GM12801 (cell line): ENCODE results near the gene CRYBG1.

Experiments used
- TF ChIP-seq, protein P1 (sequence below): IDR thresholded peaks from one replicate; pipeline ENCODE4 v1.5.1; 2011; ENCODE audit warnings: control low read depth; ENCODE audit not compliant: insufficient read length; ENCODE audit errors: extremely low read depth

CRYBG1 gene

DNA sequence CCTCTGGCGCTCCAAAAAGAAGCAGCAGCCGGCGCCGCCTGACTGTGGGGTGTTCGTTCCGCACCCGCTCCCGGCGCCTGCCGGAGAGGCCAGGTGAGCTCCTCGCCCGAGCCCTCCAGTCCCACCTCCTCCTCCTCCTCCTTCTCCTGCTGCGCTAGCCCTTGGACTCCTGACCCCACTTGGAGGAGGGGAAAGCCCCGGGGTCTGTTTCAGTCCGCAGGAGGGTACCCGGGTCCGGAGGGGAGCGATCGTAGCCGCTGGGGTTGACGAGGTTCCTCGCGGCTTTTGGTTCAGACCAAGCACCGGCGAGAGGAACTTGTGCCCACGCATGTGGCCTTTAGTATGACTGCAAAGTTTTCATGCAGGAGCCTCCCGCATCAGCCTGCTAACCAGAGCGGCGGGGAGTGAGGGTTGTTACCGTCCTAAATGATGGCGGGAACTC lies 493 bp downstream of the CRYBG1 start:
- TF ChIP-seq, protein P1, sequence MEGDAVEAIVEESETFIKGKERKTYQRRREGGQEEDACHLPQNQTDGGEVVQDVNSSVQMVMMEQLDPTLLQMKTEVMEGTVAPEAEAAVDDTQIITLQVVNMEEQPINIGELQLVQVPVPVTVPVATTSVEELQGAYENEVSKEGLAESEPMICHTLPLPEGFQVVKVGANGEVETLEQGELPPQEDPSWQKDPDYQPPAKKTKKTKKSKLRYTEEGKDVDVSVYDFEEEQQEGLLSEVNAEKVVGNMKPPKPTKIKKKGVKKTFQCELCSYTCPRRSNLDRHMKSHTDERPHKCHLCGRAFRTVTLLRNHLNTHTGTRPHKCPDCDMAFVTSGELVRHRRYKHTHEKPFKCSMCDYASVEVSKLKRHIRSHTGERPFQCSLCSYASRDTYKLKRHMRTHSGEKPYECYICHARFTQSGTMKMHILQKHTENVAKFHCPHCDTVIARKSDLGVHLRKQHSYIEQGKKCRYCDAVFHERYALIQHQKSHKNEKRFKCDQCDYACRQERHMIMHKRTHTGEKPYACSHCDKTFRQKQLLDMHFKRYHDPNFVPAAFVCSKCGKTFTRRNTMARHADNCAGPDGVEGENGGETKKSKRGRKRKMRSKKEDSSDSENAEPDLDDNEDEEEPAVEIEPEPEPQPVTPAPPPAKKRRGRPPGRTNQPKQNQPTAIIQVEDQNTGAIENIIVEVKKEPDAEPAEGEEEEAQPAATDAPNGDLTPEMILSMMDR, result no peak

DNA sequence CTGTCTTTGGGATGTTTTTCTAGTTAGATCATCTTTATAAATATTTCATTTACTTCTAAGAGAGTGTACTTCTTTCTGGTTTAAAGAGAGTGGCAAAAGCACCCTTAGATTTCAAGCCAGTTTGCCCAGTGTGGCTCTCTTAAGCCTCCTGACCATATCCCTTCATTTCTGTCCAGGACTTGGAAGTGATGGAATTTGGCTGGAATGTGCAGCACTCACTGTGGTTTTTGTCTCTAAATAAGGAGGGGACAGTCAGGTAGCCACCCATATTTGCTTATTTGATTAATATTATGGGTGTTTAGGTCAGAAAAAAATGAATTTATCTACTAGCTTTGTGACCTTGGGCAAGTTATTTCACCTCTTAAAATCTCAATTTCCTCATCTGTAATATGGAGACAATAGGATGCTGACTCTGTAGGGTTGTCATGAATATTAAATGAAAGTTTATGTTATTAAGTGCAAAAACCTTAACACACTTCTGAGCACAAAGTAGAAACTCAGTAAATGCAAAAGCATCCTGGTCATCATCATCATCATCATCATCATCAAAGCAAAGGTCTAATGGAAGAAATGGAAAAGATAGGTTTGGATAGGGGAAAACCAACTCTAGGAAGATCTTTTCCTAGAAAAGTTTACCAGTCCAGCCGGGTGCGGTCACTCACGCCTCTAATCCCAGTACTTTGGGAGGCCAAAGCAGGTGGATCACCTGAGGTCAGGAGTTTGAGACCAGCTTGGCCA lies 3.1 kb downstream of the CRYBG1 start:
- TF ChIP-seq, protein P1, result no peak

DNA sequence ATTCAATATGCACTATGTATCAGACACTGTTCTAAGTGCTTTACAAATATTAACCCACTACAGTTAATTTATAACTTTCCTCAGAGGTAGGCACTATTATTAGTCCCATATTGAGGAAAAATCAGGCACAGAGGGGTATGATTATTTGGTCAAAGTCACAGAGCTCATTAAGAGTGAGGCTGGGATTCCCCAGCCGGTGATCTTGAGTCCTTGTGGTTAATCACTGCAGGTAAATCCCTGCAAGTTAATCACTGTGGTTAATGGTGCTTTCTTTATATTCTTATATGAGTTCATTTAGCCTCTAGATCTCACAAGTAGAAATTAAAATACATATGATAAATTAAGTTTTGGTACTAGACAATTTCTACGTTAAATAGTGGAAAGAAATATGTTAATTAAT lies 9.2 kb downstream of the CRYBG1 start:
- TF ChIP-seq, protein P1, result no peak

DNA sequence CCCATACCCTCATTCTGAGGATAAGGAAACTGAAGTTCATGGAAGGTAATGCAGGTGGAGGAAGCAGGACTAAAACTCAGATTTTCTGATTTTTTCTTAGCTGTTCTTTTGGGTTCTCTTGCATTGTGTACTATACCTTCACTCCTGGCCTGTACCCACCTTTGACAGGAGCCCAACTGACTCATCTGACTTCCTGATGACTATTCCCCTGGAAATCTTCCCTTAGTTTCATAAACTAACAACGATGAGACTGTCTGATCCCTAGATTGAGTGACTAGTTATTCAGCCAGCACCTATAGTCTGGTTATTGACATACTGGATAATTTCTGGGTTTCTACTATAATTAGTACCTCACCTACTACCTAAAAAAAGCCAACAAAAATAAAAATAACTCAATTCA lies 10.1 kb downstream of the CRYBG1 start:
- TF ChIP-seq, protein P1, result no peak

DNA sequence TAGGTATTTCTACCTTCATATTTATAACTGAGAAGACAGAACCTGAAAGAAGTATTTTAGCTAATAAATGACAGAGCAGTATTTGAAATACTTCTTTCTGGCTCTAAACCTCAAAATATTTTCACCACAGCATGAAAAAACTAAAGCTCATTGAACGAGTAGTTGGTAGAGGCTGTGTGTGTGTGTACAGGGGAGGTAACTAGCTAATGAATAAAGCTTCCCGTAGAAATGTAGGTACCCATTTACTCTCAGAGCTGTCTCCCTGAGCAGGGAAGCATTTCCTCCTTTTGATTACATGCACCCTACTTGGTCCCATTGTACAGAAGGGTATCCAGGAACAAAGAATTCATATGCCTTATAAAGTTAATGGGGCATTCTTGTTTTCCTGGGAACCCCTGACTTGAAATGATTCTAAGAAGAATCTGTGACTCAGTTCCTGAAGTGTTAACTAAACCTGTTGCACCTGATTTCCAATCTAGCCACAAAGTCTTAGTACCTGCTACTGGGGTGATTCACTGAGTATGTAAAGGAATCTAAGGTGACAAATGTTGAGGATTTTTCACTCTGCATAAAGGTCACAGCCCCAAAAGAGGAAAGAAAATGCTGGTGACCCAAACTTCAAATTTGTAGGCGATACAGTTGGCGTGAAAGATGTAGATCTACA lies 12.5 kb downstream of the CRYBG1 start:
- TF ChIP-seq, protein P1, result no peak

DNA sequence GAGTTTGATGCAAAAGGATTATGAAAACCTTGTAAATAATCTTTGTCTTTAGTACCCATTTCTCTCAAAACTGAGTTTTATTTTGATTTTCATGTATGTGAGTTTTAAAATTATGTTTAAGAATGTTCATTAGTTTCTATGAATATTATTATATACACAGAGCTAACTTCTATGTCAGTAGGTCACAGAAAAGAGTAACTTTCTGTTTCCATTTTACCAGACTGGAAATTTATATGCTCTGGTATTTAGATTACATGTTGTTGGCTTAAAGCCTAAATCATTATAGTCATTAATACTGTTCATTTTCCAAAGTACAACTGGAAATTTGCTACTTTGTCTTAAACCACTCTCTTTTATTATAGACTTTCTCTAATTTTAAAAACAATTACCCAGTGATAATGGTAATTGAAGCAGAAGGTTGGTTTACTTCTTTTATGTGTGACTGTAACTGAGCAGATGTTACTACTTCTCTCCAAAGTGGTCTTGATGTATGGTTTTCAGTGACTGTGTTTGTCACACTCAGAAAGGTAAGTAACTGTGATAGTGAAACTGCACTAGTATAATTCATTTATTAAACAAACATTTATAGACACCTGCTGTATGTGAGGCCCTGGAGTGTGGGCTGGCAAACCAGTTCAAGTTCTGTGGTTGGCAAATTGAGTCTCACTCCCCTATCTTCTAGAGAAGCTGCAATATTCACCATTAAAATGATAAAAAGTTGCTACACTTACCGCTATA lies 13.2 kb downstream of the CRYBG1 start:
- TF ChIP-seq, protein P1, result no peak

DNA sequence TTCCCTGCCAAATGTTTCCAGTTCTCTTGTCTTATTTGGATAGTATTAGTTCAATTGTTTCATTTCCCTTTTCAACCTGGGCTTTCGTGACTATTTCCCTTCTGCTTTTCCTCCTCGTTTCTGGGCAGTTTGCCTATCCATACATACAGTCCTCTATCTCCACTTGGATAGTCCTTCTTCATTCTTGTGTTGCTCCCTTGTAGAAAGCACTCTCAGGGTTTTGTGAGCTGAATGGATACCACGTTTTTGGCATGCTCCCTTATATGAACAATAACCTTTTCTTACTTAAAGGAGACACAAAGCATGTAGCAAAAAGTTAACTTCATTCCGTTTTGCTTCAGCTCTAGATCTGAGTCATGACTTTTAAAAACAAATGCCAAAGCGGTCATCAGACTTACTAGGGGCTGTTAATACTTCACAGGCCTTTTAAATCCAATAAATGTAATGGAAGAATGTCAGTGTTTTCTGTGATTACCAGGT lies 16.6 kb downstream of the CRYBG1 start:
- TF ChIP-seq, protein P1, result no peak
